Transverse colon (tissue), 3 donors: ENCODE data around the gene ANKH.

ENCODE experiments used
- EP300 ChIP-seq: sonication (generic); formaldehyde crosslinking; IDR thresholded peaks from one replicate; pipeline ENCODE4 v1.6.1; 2017; ENCODE audit warnings: antibody characterized with exemption, low read depth
- POLR2A ChIP-seq: fragments of 450-650 bp; IDR thresholded peaks from one replicate; pipeline ENCODE4 v1.6.1; 2016; ENCODE audit warnings: antibody characterized with exemption, mild to moderate bottlenecking, moderate library complexity
- TF ChIP-seq, protein P1 (sequence below), 5 experiments: fragments of 200-600 bp in 3 of 5; fragments of 450-650 bp in 2 of 5; sonication (generic) in 3 of 5; IDR thresholded peaks; 1 replicate in 2 of 5; 2 replicates in 3 of 5; pipeline ENCODE4 v1.5.1; 2016 to 2017; ENCODE audit warnings: antibody characterized with exemption in 5 of 5, inconsistent platforms in 3 of 5, mild to moderate bottlenecking in 2 of 5, moderate library complexity in 1 of 5

DNA sequence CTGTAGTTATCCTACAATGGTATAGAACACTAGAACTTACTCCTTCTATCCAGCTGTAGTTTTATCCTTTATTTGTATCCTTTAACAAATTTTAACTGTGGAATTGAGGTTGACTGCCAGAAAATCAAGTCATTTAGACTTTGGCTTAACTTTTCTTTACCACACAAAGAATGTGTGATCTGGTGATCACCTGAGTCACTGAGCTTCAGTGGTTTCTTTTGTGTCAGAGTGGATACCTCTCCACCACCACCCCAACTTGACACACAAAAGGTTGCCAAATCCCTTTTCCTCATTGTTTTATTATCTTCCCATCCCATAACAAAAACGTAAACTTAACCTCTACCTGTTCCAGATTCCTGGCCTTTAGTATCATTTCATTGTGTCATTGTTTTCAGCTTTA, 201.6 kb downstream of the ANKH start:
- TF ChIP-seq, protein P1, sequence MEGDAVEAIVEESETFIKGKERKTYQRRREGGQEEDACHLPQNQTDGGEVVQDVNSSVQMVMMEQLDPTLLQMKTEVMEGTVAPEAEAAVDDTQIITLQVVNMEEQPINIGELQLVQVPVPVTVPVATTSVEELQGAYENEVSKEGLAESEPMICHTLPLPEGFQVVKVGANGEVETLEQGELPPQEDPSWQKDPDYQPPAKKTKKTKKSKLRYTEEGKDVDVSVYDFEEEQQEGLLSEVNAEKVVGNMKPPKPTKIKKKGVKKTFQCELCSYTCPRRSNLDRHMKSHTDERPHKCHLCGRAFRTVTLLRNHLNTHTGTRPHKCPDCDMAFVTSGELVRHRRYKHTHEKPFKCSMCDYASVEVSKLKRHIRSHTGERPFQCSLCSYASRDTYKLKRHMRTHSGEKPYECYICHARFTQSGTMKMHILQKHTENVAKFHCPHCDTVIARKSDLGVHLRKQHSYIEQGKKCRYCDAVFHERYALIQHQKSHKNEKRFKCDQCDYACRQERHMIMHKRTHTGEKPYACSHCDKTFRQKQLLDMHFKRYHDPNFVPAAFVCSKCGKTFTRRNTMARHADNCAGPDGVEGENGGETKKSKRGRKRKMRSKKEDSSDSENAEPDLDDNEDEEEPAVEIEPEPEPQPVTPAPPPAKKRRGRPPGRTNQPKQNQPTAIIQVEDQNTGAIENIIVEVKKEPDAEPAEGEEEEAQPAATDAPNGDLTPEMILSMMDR (IDR thresholded peaks at IDR 0.05): no peak
- TF ChIP-seq POLR2A (no peak), EP300 (no peak)
